MCF 10A (cell line): ENCODE data around the gene FGFR3. TPM values are rescaled to one million over a fixed set of nuclear protein-coding genes. Genes with fewer than 3 reads are reported as not detected.

Experiments
- BruUV-seq: library from RNA; stranded (reverse); fragments of 400-500 nt; replicated peaks from 2 replicates; lab custom pipeline; 2021; lab: Mats Ljungman, UMichigan
- CTCF ChIA-PET: fragments of 300-600 bp; sonication (Branson Sonifier 250); formaldehyde crosslinking; extraction: SDS; loops from one replicate; lab custom pipeline; 2021; ENCODE audit warnings: antibody characterized with exemption, inconsistent platforms; lab: Yijun Ruan, JAX
- POLR2A ChIA-PET: fragments of 300-600, 350-650 bp; sonication (Branson Sonifier 250); formaldehyde crosslinking; extraction: SDS; loops from one replicate; lab custom pipeline; 2020; ENCODE audit warnings: antibody characterized with exemption, inconsistent platforms; lab: Yijun Ruan, JAX
- DNase-seq: peaks from one replicate; pipeline ENCODE4 v3.0.0-alpha.2; 2018; ENCODE audit not compliant: unreplicated experiment
- H3K27ac Mint-ChIP-seq: one replicate; pipeline ENCODE4 v1.8.0; 2022; ENCODE audit warnings: mild to moderate bottlenecking, low read depth, mixed read lengths; ENCODE audit not compliant: unreplicated experiment
- H3K27me3 Mint-ChIP-seq: one replicate; pipeline ENCODE4 v1.8.0; 2022; ENCODE audit warnings: mixed read lengths; ENCODE audit not compliant: insufficient read depth, unreplicated experiment
- H3K36me3 Mint-ChIP-seq: one replicate; pipeline ENCODE4 v1.8.0; 2022; ENCODE audit warnings: mild to moderate bottlenecking, moderate library complexity, mixed read lengths; ENCODE audit not compliant: insufficient read depth, unreplicated experiment
- H3K4me1 Mint-ChIP-seq: one replicate; pipeline ENCODE4 v1.8.0; 2022; ENCODE audit warnings: mixed read lengths; ENCODE audit not compliant: insufficient read depth, unreplicated experiment
- H3K4me3 Mint-ChIP-seq: one replicate; pipeline ENCODE4 v1.8.0; 2022; ENCODE audit warnings: mild to moderate bottlenecking, moderate library complexity, mixed read lengths; ENCODE audit not compliant: unreplicated experiment
- H3K9me3 Mint-ChIP-seq: one replicate; pipeline ENCODE4 v1.8.0; 2022; ENCODE audit warnings: mixed read lengths; ENCODE audit not compliant: unreplicated experiment
- intact Hi-C: fragments of 100-400 bp; cut with micrococcal nuclease; formaldehyde crosslinking; loops from 2 replicates; pipeline ENCODE4 v1.14.1; 2022
- total RNA-seq: library from RNA; stranded (reverse); gene quantifications from 2 replicates; pipeline ENCODE4 v1.2.3, GENCODE V29; 2022
- TF ChIP-seq, protein P1 (sequence below): fragments of 200-600 bp; IDR thresholded peaks from one replicate; pipeline ENCODE4 v1.8.0; 2022; ENCODE audit warnings: antibody characterized with exemption, mild to moderate bottlenecking; ENCODE audit not compliant: unreplicated experiment

FGFR3 gene
- total RNA-seq, 1 experiment from 2014 or later, result 6.5 TPM

DNA sequence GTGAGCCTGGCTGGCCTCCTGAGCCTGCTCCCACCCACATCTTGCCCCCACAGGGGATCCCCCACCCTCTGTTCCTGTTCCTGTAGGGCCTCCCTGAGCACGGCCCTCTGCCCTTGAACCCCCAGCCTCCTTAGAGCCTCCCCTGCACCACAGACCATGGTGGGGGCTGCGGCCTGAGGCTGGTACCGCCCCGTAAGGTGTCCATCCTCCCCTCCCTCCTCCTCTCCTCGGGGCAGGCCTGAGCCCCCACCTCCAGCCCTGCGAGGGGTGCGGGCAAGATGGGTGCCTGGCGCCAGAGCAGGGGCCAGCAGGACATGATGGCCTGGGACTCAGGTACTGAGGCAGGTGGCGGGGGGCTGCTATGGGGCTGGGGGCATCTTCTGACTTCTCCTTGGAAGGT is 28.4 kb upstream of the FGFR3 start:
- intact Hi-C loops, result no loop called here
- TF ChIP-seq, protein P1, sequence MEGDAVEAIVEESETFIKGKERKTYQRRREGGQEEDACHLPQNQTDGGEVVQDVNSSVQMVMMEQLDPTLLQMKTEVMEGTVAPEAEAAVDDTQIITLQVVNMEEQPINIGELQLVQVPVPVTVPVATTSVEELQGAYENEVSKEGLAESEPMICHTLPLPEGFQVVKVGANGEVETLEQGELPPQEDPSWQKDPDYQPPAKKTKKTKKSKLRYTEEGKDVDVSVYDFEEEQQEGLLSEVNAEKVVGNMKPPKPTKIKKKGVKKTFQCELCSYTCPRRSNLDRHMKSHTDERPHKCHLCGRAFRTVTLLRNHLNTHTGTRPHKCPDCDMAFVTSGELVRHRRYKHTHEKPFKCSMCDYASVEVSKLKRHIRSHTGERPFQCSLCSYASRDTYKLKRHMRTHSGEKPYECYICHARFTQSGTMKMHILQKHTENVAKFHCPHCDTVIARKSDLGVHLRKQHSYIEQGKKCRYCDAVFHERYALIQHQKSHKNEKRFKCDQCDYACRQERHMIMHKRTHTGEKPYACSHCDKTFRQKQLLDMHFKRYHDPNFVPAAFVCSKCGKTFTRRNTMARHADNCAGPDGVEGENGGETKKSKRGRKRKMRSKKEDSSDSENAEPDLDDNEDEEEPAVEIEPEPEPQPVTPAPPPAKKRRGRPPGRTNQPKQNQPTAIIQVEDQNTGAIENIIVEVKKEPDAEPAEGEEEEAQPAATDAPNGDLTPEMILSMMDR, result no peak
- Mint-ChIP-seq H3K9me3 (no peaks in the 10 kb centered on the region), H3K4me1 (peaks cover 7% of the 10 kb centered on the region), H3K4me3 (no peak overlapping the region), H3K36me3 (no peaks in the 10 kb centered on the region), H3K27ac (no peak overlapping the region), H3K27me3 (no peaks in the 10 kb centered on the region)
- BruUV-seq, result no TSS peak
- DNase-seq, result no peak
- POLR2A ChIA-PET, result interaction anchor here (0.5 to 0.9 kb wide), 2 partner anchors 9 to 52 kb away, joined by 3 read pairs; partner anchors contain the start of gene SLBP
- CTCF ChIA-PET, result no interaction called here

DNA sequence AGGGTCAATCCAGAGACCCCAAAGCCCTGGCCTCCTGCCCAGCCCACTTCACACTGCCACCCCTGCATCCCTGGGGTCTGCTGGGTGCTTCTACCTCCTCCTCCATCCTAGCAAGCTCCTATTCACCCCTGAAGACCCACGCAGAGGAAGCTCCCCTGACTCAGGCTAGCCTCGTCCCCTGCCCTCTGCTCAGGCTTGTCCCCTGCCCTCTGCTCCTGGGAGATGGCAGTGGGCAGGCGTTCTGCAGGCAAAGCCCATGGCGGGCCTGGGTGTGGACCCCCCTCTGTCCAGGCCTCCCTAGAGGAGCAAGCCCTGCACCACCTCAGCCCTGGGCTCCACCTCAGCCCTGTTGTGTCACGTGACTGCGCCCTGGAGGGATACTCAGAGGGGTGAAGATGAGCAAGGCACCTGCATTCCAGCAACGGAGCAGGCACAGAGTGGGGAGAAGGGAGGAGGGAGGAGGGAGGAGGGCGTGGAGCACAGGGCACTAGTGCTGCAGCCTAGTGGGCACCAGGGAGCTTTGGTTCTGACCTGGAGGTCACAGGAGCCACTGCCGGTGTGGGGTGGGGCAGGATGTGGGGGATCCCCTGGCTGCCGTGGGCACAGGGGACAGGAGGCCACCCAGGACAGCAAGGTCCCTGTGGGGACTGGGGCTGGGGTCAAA is 27.6 kb upstream of the FGFR3 start:
- H3K27me3 Mint-ChIP-seq, result no peaks in the 10 kb centered on the region
- POLR2A ChIA-PET, result interaction anchor here (0.5 kb wide), 1 partner anchor 8 kb away, joined by 3 read pairs; no protein-coding TSS in a partner anchor
- DNase-seq, result no peak
- H3K27ac Mint-ChIP-seq, result no peak overlapping the region
- H3K4me3 Mint-ChIP-seq, result no peak overlapping the region
- H3K36me3 Mint-ChIP-seq, result no peaks in the 10 kb centered on the region
- BruUV-seq, result no TSS peak
- H3K9me3 Mint-ChIP-seq, result no peaks in the 10 kb centered on the region
- TF ChIP-seq, protein P1, result no peak
- H3K4me1 Mint-ChIP-seq, result peaks cover 7% of the 10 kb centered on the region
- CTCF ChIA-PET, result interaction anchor here (0.5 to 0.6 kb wide), 2 partner anchors 46 to 134 kb away, joined by 3 read pairs; no protein-coding TSS in a partner anchor
- intact Hi-C loops, result no loop called here

DNA sequence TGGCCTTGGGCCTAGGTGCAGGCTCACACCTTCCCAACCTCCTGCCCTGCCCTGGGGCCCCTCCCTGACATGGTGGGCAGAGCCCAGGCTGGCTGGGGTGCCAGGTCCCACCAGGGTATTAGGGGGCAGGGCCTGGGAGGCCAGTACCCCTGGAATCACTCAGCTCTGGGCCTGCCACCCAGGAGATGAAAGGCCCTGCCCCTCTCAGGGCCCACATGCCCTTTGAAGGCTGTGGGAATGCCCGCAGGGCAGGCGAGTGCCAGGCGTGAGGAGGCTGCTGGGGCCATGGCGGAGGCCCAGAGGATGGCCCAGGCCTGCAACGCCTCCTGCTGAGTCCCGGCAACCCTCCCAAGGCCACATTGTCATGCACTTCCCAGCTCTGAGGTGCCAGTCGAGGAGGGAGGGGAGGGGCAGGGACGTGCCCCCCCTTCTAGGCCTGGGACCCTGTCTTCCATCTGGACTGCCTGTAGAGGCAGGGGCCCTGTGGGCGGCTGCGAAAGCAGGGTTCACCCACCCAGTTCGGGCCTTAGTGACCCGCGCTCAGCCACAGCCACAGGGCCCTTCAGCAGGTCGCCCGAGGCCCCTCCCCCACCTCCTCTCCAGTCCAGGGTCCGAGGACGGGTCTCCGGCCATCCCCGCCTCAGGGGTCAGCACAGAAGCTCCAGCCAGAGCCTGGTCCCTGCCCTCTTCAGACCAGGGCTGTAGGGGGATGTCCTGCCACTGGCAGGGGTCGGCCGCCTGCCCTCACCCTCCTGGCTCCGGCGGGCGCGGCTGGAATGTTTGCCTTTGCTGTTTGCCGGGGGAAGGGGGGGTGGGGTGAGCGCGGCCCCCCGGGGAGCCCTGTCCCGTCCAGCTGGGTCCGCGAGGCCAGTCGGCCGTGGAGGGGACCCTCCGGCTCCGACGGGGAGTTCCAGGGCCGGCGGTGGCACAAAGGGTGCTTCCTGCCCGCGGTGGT is 26.7 kb upstream of the FGFR3 start:
- no peak overlapping the region for H3K27ac Mint-ChIP-seq
- ChIA-PET POLR2A (no interaction called here), CTCF (interaction anchor here (0.5 to 0.8 kb wide), 3 partner anchors 25 to 133 kb away, joined by 3 to 5 read pairs (median 3); no protein-coding TSS in a partner anchor)
- intact Hi-C loops, result no loop called here
- H3K4me1 Mint-ChIP-seq, result peaks cover 7% of the 10 kb centered on the region
- no peak for DNase-seq
- no TSS peak for BruUV-seq
- TF ChIP-seq, protein P1, result no peak
- no peaks in the 10 kb centered on the region for H3K36me3 Mint-ChIP-seq
- H3K27me3 Mint-ChIP-seq, result no peaks in the 10 kb centered on the region
- H3K9me3 Mint-ChIP-seq, result no peaks in the 10 kb centered on the region
- H3K4me3 Mint-ChIP-seq, result no peak overlapping the region
